Measurements from ENCODE around the gene EEF1AKMT3.

DNA sequence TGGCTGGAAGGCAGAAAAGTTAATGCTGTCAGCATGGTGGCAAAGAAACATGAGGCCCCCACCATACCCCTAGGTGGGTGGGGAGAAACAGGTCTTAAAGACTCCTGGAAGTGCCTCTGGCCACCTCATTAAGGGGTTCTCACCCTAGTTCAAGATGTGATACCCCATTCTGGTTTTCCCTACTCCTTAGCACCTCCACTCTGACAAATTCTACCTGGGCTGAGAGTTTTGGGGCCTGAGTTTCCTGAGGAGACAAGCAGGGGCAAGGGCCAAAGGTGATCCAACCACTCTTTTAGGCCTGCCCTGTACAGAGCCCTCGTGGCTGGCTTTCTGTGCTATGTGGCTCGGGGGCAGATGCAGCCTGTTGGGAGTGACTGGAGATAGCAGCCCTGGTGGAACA, 54.0 kb downstream of the EEF1AKMT3 start:
- TF ChIP-seq, protein P1, sequence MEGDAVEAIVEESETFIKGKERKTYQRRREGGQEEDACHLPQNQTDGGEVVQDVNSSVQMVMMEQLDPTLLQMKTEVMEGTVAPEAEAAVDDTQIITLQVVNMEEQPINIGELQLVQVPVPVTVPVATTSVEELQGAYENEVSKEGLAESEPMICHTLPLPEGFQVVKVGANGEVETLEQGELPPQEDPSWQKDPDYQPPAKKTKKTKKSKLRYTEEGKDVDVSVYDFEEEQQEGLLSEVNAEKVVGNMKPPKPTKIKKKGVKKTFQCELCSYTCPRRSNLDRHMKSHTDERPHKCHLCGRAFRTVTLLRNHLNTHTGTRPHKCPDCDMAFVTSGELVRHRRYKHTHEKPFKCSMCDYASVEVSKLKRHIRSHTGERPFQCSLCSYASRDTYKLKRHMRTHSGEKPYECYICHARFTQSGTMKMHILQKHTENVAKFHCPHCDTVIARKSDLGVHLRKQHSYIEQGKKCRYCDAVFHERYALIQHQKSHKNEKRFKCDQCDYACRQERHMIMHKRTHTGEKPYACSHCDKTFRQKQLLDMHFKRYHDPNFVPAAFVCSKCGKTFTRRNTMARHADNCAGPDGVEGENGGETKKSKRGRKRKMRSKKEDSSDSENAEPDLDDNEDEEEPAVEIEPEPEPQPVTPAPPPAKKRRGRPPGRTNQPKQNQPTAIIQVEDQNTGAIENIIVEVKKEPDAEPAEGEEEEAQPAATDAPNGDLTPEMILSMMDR (IDR thresholded peaks at IDR 0.05; ENCODE audit: low read length) = no peak
- TF ChIP-seq EZH2 (optimal IDR thresholded peaks at IDR 0.05; ENCODE audit: low read depth, low read length) = no peak

All from MM.1S (cell line).